ENCODE results near the gene RNF207. TPM values are rescaled to one million over a fixed set of nuclear protein-coding genes. Genes with fewer than 3 reads are reported as not detected.

Gene RNF207
- total RNA-seq, 1 donor from 2014 or later = not detected

- Mint-ChIP-seq H3K4me3 (ENCODE audit: unreplicated experiment) (peak within 1 kb of the TSS; percentile 94), H3K4me1 (ENCODE audit: unreplicated experiment) (peaks cover 25% of the 10 kb centered on the region), H3K27me3 (ENCODE audit: unreplicated experiment) (peaks cover 3% of the 10 kb centered on the region), H3K36me3 (ENCODE audit: low read depth, unreplicated experiment) (peaks cover 13% of the 10 kb centered on the region), H3K27ac (ENCODE audit: unreplicated experiment) (peak within 1 kb of the TSS; percentile 95), H3K9me3 (ENCODE audit: unreplicated experiment) (no peaks in the 10 kb centered on the region)
- TF ChIP-seq CTCF (IDR thresholded peaks at IDR 0.05; ENCODE audit: unreplicated experiment) = no peak
- DNase-seq (ENCODE audit: low spot score) = peak; percentile 93
Measured at GRCh38 chr1:6199298-6200187, 6.4 kb upstream of the RNF207 start, which contains the start of gene RPL22. RPL22 (minus strand) TSS chr1:6199595; CDS start chr1:6199573, 22 bp downstream.

- Mint-ChIP-seq H3K9me3 (ENCODE audit: unreplicated experiment) (no peaks in the 10 kb centered on the region), H3K27me3 (ENCODE audit: unreplicated experiment) (peaks cover 3% of the 10 kb centered on the region), H3K4me1 (ENCODE audit: unreplicated experiment) (peaks cover 25% of the 10 kb centered on the region), H3K36me3 (ENCODE audit: low read depth, unreplicated experiment) (peaks cover 13% of the 10 kb centered on the region), H3K4me3 (ENCODE audit: unreplicated experiment) (peak overlapping the region; percentile 94), H3K27ac (ENCODE audit: unreplicated experiment) (peak overlapping the region; percentile 95)
- TF ChIP-seq CTCF (IDR thresholded peaks at IDR 0.05; ENCODE audit: unreplicated experiment) = no peak
- no peak for DNase-seq (ENCODE audit: low spot score)
Measured at GRCh38 chr1:6200188-6200809, 5.6 kb upstream of the RNF207 start.

GRCh38 chr1:6202256-6202655 lies 3.7 kb upstream of the RNF207 start:
- no peak for DNase-seq (ENCODE audit: low spot score)
- Mint-ChIP-seq H3K27ac (ENCODE audit: unreplicated experiment) (no peak overlapping the region), H3K4me1 (ENCODE audit: unreplicated experiment) (peaks cover 24% of the 10 kb centered on the region), H3K27me3 (ENCODE audit: unreplicated experiment) (peaks cover 3% of the 10 kb centered on the region), H3K36me3 (ENCODE audit: low read depth, unreplicated experiment) (peaks cover 4% of the 10 kb centered on the region), H3K9me3 (ENCODE audit: unreplicated experiment) (no peaks in the 10 kb centered on the region), H3K4me3 (ENCODE audit: unreplicated experiment) (no peak overlapping the region)
- TF ChIP-seq CTCF (IDR thresholded peaks at IDR 0.05; ENCODE audit: unreplicated experiment) = no peak

- no peak overlapping the region for H3K27ac Mint-ChIP-seq (ENCODE audit: unreplicated experiment)
- TF ChIP-seq CTCF (IDR thresholded peaks at IDR 0.05; ENCODE audit: unreplicated experiment) = no peak
- H3K9me3 Mint-ChIP-seq (ENCODE audit: unreplicated experiment) = no peaks in the 10 kb centered on the region
- no peaks in the 10 kb centered on the region for H3K36me3 Mint-ChIP-seq (ENCODE audit: low read depth, unreplicated experiment)
- H3K4me3 Mint-ChIP-seq (ENCODE audit: unreplicated experiment) = no peak overlapping the region
- no peak for DNase-seq (ENCODE audit: low spot score)
- no peaks in the 10 kb centered on the region for H3K4me1 Mint-ChIP-seq (ENCODE audit: unreplicated experiment)
- peaks cover 6% of the 10 kb centered on the region for H3K27me3 Mint-ChIP-seq (ENCODE audit: unreplicated experiment)
Measured at GRCh38 chr1:6206520-6206855, 569 bp downstream of the RNF207 start.
